ENCODE results near the gene SSTR3.

The SSTR3 gene

DNA sequence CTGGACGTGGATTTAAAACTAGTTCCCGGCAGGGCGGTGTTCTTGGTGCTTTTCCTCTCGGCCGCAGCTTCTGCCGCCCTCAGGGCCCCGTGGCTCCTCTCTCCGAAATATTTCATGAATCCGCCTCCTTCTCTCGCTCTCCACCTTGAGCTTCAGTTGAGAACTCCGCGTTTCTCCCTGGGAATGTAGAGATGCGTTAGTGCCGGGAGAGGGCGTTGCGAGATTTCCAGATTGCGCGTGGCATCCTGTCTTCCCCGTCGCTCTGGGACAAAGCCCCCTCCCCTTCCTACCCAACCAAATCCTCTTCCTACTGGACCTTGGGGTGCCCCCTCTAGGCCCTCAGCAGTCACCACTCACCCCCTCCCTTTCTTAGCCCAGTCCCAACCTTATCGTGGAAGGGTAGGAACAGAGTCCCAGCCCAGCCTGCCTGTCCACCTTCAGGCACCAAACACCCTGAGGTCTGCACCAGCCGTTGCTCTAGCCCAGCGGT is 47.3 kb upstream of the SSTR3 start:
- ATAC-seq = peak; percentile 85
- TF ChIP-seq ISL1 (CRISPR knock-in tag; IDR thresholded peaks at IDR 0.05) (no peak), ZFP30 (CRISPR knock-in tag; IDR thresholded peaks at IDR 0.05) (no peak), GLIS3 (CRISPR knock-in tag; IDR thresholded peaks at IDR 0.05) (no peak), ESRRG (CRISPR knock-in tag; IDR thresholded peaks at IDR 0.05) (no peak)
- TF ChIP-seq, protein P1, sequence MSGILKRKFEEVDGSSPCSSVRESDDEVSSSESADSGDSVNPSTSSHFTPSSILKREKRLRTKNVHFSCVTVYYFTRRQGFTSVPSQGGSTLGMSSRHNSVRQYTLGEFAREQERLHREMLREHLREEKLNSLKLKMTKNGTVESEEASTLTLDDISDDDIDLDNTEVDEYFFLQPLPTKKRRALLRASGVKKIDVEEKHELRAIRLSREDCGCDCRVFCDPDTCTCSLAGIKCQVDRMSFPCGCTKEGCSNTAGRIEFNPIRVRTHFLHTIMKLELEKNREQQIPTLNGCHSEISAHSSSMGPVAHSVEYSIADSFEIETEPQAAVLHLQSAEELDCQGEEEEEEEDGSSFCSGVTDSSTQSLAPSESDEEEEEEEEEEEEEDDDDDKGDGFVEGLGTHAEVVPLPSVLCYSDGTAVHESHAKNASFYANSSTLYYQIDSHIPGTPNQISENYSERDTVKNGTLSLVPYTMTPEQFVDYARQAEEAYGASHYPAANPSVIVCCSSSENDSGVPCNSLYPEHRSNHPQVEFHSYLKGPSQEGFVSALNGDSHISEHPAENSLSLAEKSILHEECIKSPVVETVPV (CRISPR knock-in tag; IDR thresholded peaks at IDR 0.05) = no peak

DNA sequence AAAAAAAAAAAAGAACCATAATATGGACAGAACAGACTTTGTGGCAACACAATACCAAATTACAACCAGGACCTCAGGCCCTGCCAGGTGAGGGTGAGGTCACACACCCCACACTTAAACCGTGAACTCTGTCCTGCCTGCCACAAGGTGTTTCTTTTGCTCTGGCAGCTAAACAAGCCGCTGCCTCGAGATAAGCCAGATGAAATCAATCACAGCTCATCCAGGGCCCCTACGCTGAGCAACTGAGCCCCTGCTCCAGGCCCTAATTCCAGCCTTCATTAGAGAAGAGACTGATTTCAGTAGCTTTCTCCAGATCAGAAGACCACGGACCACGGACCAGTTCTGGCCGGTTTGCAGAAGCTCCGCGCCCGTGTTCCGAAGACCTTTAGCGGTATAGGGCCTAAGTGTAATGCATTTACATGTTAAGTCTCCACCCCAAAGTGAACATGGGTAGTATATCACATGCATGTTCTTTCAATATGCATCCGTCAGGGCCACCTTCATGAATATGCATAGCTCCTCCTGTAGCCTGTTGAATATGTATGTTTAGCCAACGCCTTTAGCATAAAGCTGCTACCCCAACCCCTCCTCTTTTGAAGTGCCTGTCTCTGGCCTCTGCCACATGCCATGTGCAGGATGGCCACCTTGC is 46.6 kb upstream of the SSTR3 start:
- no peak for ATAC-seq
- TF ChIP-seq ZNF70 (CRISPR knock-in tag; IDR thresholded peaks at IDR 0.05) (no peak), ZNF8 (CRISPR knock-in tag; IDR thresholded peaks at IDR 0.05) (no peak), CSDC2 (CRISPR knock-in tag; IDR thresholded peaks at IDR 0.05) (no peak), ISL1 (CRISPR knock-in tag; IDR thresholded peaks at IDR 0.05) (no peak), OSR1 (CRISPR knock-in tag; IDR thresholded peaks at IDR 0.05) (no peak), RARB (CRISPR knock-in tag; IDR thresholded peaks at IDR 0.05) (no peak), GLIS3 (CRISPR knock-in tag; IDR thresholded peaks at IDR 0.05) (no peak), TOX (CRISPR knock-in tag; IDR thresholded peaks at IDR 0.05; ENCODE audit: borderline replicate concordance) (no peak), SNAI2 (CRISPR knock-in tag; IDR thresholded peaks at IDR 0.05) (no peak), TCF4 (CRISPR knock-in tag; IDR thresholded peaks at IDR 0.05; ENCODE audit: borderline replicate concordance) (no peak), ARNTL (CRISPR knock-in tag; IDR thresholded peaks at IDR 0.05; ENCODE audit: borderline replicate concordance, low read depth) (no peak), BACH2 (CRISPR knock-in tag; IDR thresholded peaks at IDR 0.05; ENCODE audit: borderline replicate concordance) (no peak), ZFP3 (CRISPR knock-in tag; IDR thresholded peaks at IDR 0.05) (no peak), ZFP30 (CRISPR knock-in tag; IDR thresholded peaks at IDR 0.05) (no peak)
- TF ChIP-seq, protein P2, sequence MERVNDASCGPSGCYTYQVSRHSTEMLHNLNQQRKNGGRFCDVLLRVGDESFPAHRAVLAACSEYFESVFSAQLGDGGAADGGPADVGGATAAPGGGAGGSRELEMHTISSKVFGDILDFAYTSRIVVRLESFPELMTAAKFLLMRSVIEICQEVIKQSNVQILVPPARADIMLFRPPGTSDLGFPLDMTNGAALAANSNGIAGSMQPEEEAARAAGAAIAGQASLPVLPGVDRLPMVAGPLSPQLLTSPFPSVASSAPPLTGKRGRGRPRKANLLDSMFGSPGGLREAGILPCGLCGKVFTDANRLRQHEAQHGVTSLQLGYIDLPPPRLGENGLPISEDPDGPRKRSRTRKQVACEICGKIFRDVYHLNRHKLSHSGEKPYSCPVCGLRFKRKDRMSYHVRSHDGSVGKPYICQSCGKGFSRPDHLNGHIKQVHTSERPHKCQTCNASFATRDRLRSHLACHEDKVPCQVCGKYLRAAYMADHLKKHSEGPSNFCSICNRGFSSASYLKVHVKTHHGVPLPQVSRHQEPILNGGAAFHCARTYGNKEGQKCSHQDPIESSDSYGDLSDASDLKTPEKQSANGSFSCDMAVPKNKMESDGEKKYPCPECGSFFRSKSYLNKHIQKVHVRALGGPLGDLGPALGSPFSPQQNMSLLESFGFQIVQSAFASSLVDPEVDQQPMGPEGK (CRISPR knock-in tag; IDR thresholded peaks at IDR 0.05; ENCODE audit: borderline replicate concordance) = no peak
- TF ChIP-seq, protein P1 (CRISPR knock-in tag; IDR thresholded peaks at IDR 0.05) = no peak
- TF ChIP-seq, protein P3, sequence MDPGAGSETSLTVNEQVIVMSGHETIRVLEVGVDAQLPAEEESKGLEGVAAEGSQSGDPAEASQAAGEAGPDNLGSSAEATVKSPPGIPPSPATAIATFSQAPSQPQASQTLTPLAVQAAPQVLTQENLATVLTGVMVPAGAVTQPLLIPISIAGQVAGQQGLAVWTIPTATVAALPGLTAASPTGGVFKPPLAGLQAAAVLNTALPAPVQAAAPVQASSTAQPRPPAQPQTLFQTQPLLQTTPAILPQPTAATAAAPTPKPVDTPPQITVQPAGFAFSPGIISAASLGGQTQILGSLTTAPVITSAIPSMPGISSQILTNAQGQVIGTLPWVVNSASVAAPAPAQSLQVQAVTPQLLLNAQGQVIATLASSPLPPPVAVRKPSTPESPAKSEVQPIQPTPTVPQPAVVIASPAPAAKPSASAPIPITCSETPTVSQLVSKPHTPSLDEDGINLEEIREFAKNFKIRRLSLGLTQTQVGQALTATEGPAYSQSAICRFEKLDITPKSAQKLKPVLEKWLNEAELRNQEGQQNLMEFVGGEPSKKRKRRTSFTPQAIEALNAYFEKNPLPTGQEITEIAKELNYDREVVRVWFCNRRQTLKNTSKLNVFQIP (CRISPR knock-in tag; IDR thresholded peaks at IDR 0.05; ENCODE audit: borderline replicate concordance, low read depth) = no peak
- TF ChIP-seq, protein P4, sequence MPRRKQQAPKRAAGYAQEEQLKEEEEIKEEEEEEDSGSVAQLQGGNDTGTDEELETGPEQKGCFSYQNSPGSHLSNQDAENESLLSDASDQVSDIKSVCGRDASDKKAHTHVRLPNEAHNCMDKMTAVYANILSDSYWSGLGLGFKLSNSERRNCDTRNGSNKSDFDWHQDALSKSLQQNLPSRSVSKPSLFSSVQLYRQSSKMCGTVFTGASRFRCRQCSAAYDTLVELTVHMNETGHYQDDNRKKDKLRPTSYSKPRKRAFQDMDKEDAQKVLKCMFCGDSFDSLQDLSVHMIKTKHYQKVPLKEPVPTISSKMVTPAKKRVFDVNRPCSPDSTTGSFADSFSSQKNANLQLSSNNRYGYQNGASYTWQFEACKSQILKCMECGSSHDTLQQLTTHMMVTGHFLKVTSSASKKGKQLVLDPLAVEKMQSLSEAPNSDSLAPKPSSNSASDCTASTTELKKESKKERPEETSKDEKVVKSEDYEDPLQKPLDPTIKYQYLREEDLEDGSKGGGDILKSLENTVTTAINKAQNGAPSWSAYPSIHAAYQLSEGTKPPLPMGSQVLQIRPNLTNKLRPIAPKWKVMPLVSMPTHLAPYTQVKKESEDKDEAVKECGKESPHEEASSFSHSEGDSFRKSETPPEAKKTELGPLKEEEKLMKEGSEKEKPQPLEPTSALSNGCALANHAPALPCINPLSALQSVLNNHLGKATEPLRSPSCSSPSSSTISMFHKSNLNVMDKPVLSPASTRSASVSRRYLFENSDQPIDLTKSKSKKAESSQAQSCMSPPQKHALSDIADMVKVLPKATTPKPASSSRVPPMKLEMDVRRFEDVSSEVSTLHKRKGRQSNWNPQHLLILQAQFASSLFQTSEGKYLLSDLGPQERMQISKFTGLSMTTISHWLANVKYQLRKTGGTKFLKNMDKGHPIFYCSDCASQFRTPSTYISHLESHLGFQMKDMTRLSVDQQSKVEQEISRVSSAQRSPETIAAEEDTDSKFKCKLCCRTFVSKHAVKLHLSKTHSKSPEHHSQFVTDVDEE (CRISPR knock-in tag; IDR thresholded peaks at IDR 0.05) = no peak
- TF ChIP-seq, protein P5, sequence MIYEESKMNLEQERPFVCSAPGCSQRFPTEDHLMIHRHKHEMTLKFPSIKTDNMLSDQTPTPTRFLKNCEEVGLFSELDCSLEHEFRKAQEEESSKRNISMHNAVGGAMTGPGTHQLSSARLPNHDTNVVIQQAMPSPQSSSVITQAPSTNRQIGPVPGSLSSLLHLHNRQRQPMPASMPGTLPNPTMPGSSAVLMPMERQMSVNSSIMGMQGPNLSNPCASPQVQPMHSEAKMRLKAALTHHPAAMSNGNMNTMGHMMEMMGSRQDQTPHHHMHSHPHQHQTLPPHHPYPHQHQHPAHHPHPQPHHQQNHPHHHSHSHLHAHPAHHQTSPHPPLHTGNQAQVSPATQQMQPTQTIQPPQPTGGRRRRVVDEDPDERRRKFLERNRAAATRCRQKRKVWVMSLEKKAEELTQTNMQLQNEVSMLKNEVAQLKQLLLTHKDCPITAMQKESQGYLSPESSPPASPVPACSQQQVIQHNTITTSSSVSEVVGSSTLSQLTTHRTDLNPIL (CRISPR knock-in tag; IDR thresholded peaks at IDR 0.05; ENCODE audit: low read depth) = no peak

All from SK-N-SH treated with all-trans-retinoic acid at 6 μM for 48 hours (cell line).